Breast epithelium (tissue), 4 donors: ENCODE results near the gene COMMD8. TPM values are rescaled to one million over a fixed set of nuclear protein-coding genes. Genes with fewer than 3 reads are reported as not detected.

ENCODE experiments used
- DNase-seq, 2 donors: peaks; one replicate each; pipeline ENCODE4 v3.0.0-alpha.2; 2019; ENCODE audit warnings: low spot score in 2 of 2
- H3K27ac ChIP-seq, 2 donors: fragments of 200-600 bp; sonication (generic) in 1 of 2; one replicate each; pipeline ENCODE4 v1.5.1; 2016 to 2019; ENCODE audit warnings: mild to moderate bottlenecking in 1 of 2
- H3K27me3 ChIP-seq, 2 donors: fragments of 200-600 bp; sonication (generic) in 1 of 2; one replicate each; pipeline versions ENCODE4 v1.5.1 to v1.6.0; 2017 to 2019; ENCODE audit warnings: control low read depth in 1 of 2, mild to moderate bottlenecking in 1 of 2
- H3K36me3 ChIP-seq: fragments of 200-600 bp; one replicate; pipeline ENCODE4 v1.5.1; 2019
- H3K4me1 ChIP-seq, 2 donors: fragments of 200-600 bp; sonication (generic); one replicate each; pipeline ENCODE4 v1.5.1; 2016 to 2019; ENCODE audit warnings: control low read depth in 1 of 2
- H3K4me3 ChIP-seq, 3 donors: fragments of 200-600 bp; sonication (generic); 1 replicate in 2 of 3; 2 replicates in 1 of 3; pipeline ENCODE4 v1.5.1; 2016 to 2019; ENCODE audit warnings: mild to moderate bottlenecking in 3 of 3, moderate library complexity in 2 of 3
- H3K9me3 ChIP-seq, 2 donors: fragments of 200-600 bp; sonication (generic) in 1 of 2; one replicate each; pipeline ENCODE4 v1.5.1; 2016 to 2019; ENCODE audit warnings: control low read depth in 1 of 2
- CTCF ChIP-seq, 3 donors: fragments of 450-650 bp; IDR thresholded peaks; one replicate each; pipeline ENCODE4 v1.5.1; 2016 to 2017; ENCODE audit warnings: antibody characterized with exemption in 3 of 3, mild to moderate bottlenecking in 3 of 3, moderate library complexity in 3 of 3
- POLR2A ChIP-seq: fragments of 450-650 bp; IDR thresholded peaks from one replicate; pipeline ENCODE4 v1.6.1; 2016; ENCODE audit warnings: antibody characterized with exemption, mild to moderate bottlenecking, moderate library complexity
- POLR2AphosphoS5 ChIP-seq, 3 donors: sonication (generic); formaldehyde crosslinking; IDR thresholded peaks; one replicate each; pipeline ENCODE4 v1.6.1; 2017; ENCODE audit warnings: antibody characterized with exemption in 3 of 3
- intact Hi-C: fragments of 100-400 bp; cut with DNase I; formaldehyde crosslinking; loops from one replicate; pipeline ENCODE4 v1.15.1; 2023; ENCODE audit warnings: low total_unique reads
- total RNA-seq, 3 donors: library from RNA; depleted of rRNA; stranded (reverse); fragments of >200 nt; gene quantifications; one replicate each; pipeline ENCODE4 v1.1.0, GENCODE V29; 2016

The COMMD8 gene
- total RNA-seq, 3 donors from 2014 or later = 11.8 to 12.8 (median 12.3) TPM

- no peaks in the 10 kb centered on the region for H3K36me3 ChIP-seq
- intact Hi-C loops = no loop called here
- TF ChIP-seq POLR2AphosphoS5 (IDR thresholded peaks at IDR 0.05) (no peak), POLR2A (no peak), CTCF (IDR thresholded peaks at IDR 0.05) (no peak)
- H3K4me1 ChIP-seq = no peaks in the 10 kb centered on the region
- H3K27ac ChIP-seq = no peak overlapping the region
- no peak overlapping the region for H3K4me3 ChIP-seq
- H3K27me3 ChIP-seq = no peaks in the 10 kb centered on the region
- no peak for DNase-seq
- no peaks in the 10 kb centered on the region for H3K9me3 ChIP-seq
These were observed 9.7 kb upstream of the COMMD8 start for GRCh38 chr4:47473141-47473750.

- TF ChIP-seq CTCF (IDR thresholded peaks at IDR 0.05) (no peak), POLR2AphosphoS5 (IDR thresholded peaks at IDR 0.05) (no peak), POLR2A (no peak)
- Histone ChIP-seq H3K4me3 (no peak overlapping the region), H3K4me1 (no peaks in the 10 kb centered on the region), H3K27ac (no peak overlapping the region), H3K27me3 (no peaks in the 10 kb centered on the region), H3K36me3 (no peaks in the 10 kb centered on the region), H3K9me3 (no peaks in the 10 kb centered on the region)
- intact Hi-C loops = no loop called here
- no peak for DNase-seq
These were observed 8.1 kb upstream of the COMMD8 start for GRCh38 chr4:47471591-47471990.

- intact Hi-C loops = no loop called here
- TF ChIP-seq CTCF (IDR thresholded peaks at IDR 0.05) (no peak), POLR2A (no peak), POLR2AphosphoS5 (IDR thresholded peaks at IDR 0.05) (no peak)
These were observed 7.6 kb upstream of the COMMD8 start for GRCh38 chr4:47471064-47471463.

GRCh38 chr4:47469951-47470350 is 6.4 kb upstream of the COMMD8 start:
- H3K4me1 ChIP-seq = no peaks in the 10 kb centered on the region
- no peak for DNase-seq
- intact Hi-C loops = no loop called here
- no peaks in the 10 kb centered on the region for H3K36me3 ChIP-seq
- H3K27ac ChIP-seq = no peak overlapping the region
- no peaks in the 10 kb centered on the region for H3K9me3 ChIP-seq
- no peaks in the 10 kb centered on the region for H3K27me3 ChIP-seq
- H3K4me3 ChIP-seq = no peak overlapping the region
- no peak for TF ChIP-seq POLR2AphosphoS5 (IDR thresholded peaks at IDR 0.05)
- TF ChIP-seq CTCF (IDR thresholded peaks at IDR 0.05) = no peak
- TF ChIP-seq POLR2A = no peak

More at GRCh38 chr4:47471064-47471463, 7.6 kb upstream of the COMMD8 start:
- H3K27me3 ChIP-seq = no peaks in the 10 kb centered on the region
- no peak overlapping the region for H3K27ac ChIP-seq
- H3K36me3 ChIP-seq = no peaks in the 10 kb centered on the region
- H3K9me3 ChIP-seq = no peaks in the 10 kb centered on the region
- H3K4me1 ChIP-seq = no peaks in the 10 kb centered on the region
- no peak overlapping the region for H3K4me3 ChIP-seq
- DNase-seq = no peak

- no peak overlapping the region for H3K27ac ChIP-seq
- no peak overlapping the region for H3K4me3 ChIP-seq
- no peaks in the 10 kb centered on the region for H3K36me3 ChIP-seq
- no peaks in the 10 kb centered on the region for H3K27me3 ChIP-seq
- no peaks in the 10 kb centered on the region for H3K4me1 ChIP-seq
- no peak for DNase-seq
- H3K9me3 ChIP-seq = no peaks in the 10 kb centered on the region
- intact Hi-C loops = no loop called here
- TF ChIP-seq POLR2A = no peak
- TF ChIP-seq POLR2AphosphoS5 (IDR thresholded peaks at IDR 0.05) = no peak
These were observed 5.3 kb upstream of the COMMD8 start for GRCh38 chr4:47468706-47469365.
